Measurements from ENCODE around the gene IDH3G. TPM values are rescaled to one million over a fixed set of nuclear protein-coding genes. Genes with fewer than 3 reads are reported as not detected.

IDH3G gene
- total RNA-seq, 1 donor from 2014 or later = 62.2 TPM

- TF ChIP-seq, protein P1, sequence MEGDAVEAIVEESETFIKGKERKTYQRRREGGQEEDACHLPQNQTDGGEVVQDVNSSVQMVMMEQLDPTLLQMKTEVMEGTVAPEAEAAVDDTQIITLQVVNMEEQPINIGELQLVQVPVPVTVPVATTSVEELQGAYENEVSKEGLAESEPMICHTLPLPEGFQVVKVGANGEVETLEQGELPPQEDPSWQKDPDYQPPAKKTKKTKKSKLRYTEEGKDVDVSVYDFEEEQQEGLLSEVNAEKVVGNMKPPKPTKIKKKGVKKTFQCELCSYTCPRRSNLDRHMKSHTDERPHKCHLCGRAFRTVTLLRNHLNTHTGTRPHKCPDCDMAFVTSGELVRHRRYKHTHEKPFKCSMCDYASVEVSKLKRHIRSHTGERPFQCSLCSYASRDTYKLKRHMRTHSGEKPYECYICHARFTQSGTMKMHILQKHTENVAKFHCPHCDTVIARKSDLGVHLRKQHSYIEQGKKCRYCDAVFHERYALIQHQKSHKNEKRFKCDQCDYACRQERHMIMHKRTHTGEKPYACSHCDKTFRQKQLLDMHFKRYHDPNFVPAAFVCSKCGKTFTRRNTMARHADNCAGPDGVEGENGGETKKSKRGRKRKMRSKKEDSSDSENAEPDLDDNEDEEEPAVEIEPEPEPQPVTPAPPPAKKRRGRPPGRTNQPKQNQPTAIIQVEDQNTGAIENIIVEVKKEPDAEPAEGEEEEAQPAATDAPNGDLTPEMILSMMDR (conservative IDR thresholded peaks at IDR 0.05; ENCODE audit: low read depth, low read length) = no peak
- H3K4me3 ChIP-seq (ENCODE audit: low read depth, low read length) = no peak overlapping the region
- no peak for DNase-seq (ENCODE audit: low read depth)
These were observed 4.5 kb downstream of the IDH3G start for GRCh38 chrX:153789654-153790053.

GRCh38 chrX:153786669-153787068 is 7.5 kb downstream of the IDH3G start:
- no peak overlapping the region for H3K4me3 ChIP-seq (ENCODE audit: low read depth, low read length)
- TF ChIP-seq, protein P1 (conservative IDR thresholded peaks at IDR 0.05; ENCODE audit: low read depth, low read length) = no peak
- DNase-seq (ENCODE audit: low read depth) = no peak

DNA sequence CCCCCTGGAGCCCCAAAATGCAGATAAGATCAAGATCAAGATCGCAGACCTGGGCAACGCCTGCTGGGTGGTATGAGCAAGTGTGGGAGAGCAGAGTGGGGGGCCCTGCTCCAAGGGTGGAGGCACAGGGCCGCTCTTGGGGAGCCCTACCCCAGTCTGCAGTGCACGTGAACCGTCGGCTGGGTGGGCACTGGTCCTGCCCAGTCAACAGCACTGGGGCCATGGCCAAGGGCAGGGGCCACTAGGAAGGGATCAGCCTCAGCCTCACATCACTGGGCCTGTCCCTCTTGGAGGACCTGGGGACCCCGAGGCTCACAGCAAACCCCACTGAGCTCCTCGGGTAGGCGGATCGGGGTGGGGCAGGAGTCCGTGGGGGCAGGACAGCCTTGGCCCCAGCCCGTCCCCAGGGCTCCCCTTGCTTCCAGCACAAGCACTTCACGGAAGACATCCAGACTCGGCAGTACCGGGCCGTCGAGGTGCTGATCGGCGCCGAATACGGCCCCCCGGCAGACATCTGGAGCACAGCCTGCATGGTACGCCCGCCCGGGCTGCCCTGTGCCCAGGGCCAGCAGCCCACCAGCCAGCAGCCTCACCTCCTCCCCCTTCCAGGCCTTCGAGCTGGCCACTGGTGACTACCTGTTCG is 9.7 kb downstream of the IDH3G start:
- TF ChIP-seq, protein P1 (conservative IDR thresholded peaks at IDR 0.05; ENCODE audit: low read depth, low read length) = no peak
- DNase-seq (ENCODE audit: low read depth) = no peak
- no peak overlapping the region for H3K4me3 ChIP-seq (ENCODE audit: low read depth, low read length)

DNA sequence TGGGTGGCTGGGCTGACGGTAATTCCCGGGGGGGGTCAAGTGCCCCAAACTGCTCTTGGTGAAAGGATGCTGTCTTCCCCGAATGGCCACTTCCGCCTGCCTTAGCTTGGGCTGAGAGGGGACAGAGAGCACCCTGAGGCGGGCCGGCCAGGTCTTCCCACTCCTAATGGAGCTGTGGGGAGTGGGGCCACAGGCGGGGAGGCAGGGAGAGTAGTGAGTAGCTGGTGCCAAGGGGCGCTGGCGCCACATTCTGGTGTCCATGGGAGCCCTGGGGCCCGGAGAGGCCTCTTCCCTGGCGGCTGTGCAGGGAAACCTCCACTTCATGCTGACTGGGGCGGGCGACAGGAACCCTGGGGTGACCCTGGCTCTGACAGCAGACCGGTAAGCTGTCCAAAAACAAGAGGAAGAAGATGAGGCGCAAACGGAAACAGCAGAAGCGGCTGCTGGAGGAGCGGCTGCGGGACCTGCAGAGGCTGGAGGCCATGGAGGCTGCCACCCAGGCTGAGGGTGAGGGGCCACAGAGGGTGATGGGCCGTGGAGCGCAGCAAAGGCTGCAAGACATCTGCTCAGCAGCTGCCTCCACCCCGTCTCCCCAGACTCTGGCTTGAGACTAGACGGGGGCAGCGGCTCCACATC is 10.7 kb downstream of the IDH3G start:
- no peak overlapping the region for H3K4me3 ChIP-seq (ENCODE audit: low read depth, low read length)
- TF ChIP-seq, protein P1 (conservative IDR thresholded peaks at IDR 0.05; ENCODE audit: low read depth, low read length) = no peak
- DNase-seq (ENCODE audit: low read depth) = no peak

DNA sequence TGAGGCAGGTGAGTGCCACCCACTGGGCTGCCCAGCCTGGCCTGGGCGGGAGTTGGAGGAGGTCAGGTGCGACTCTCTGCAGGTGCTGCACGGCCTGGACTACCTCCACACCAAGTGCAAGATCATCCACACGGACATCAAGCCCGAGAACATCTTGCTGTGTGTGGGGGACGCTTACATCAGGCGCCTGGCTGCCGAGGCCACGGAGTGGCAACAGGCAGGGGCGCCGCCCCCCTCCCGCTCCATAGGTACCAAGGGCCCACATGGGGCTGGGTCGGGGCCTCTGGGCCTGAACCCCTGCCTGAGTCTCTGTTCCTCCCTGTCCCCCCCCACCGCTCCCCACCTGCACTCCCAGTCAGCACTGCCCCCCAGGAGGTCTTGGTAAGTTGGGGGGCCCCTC is 11.3 kb downstream of the IDH3G start:
- no peak for DNase-seq (ENCODE audit: low read depth)
- TF ChIP-seq, protein P1 (conservative IDR thresholded peaks at IDR 0.05; ENCODE audit: low read depth, low read length) = no peak
- no peak overlapping the region for H3K4me3 ChIP-seq (ENCODE audit: low read depth, low read length)

- DNase-seq (ENCODE audit: low read depth) = no peak
- TF ChIP-seq, protein P1 (conservative IDR thresholded peaks at IDR 0.05; ENCODE audit: low read depth, low read length) = no peak
- H3K4me3 ChIP-seq (ENCODE audit: low read depth, low read length) = no peak overlapping the region
These were observed 11.9 kb downstream of the IDH3G start for GRCh38 chrX:153782313-153782712.
